Tibial artery (tissue), 4 donors: ENCODE results near the gene DLG2.

Source experiments
- DNase-seq, 2 donors: peaks; one replicate each; pipeline ENCODE4 v3.0.0-alpha.2; 2019
- H3K27ac ChIP-seq, 2 donors: fragments of 200-600 bp; sonication (generic) in 1 of 2; 1 replicate in 1 of 2; 2 replicates in 1 of 2; pipeline ENCODE4 v1.5.1; 2018 to 2019; ENCODE audit warnings: mild to moderate bottlenecking in 1 of 2
- H3K27me3 ChIP-seq, 2 donors: fragments of 200-600 bp; sonication (generic) in 1 of 2; one replicate each; pipeline versions ENCODE4 v1.5.1 to v1.6.0; 2016 to 2019
- H3K36me3 ChIP-seq, 3 donors: fragments of 200-600 bp; sonication (generic) in 2 of 3; one replicate each; pipeline ENCODE4 v1.5.1; 2016 to 2019; ENCODE audit warnings: mild to moderate bottlenecking in 2 of 3
- H3K4me1 ChIP-seq, 4 donors: fragments of 200-600 bp; sonication (generic) in 2 of 4; 1 replicate in 3 of 4; 2 replicates in 1 of 4; pipeline ENCODE4 v1.5.1; 2016 to 2019
- H3K4me3 ChIP-seq, 2 donors: fragments of 200-600 bp; sonication (generic) in 1 of 2; 1 replicate in 1 of 2; 2 replicates in 1 of 2; pipeline ENCODE4 v1.5.1; 2018 to 2019; ENCODE audit warnings: mild to moderate bottlenecking in 2 of 2
- H3K9me3 ChIP-seq, 3 donors: fragments of 200-600 bp; sonication (generic) in 1 of 3; one replicate each; pipeline ENCODE4 v1.5.1; 2016 to 2019
- intact Hi-C: fragments of 100-400 bp; cut with DNase I; formaldehyde crosslinking; loops from one replicate; pipeline ENCODE4 v1.15.0; 2023; ENCODE audit warnings: low total_unique reads
- TF ChIP-seq, protein P1 (sequence below), 2 experiments: fragments of 200-600 bp in 1 of 2; fragments of 450-650 bp in 1 of 2; IDR thresholded peaks; one replicate each; pipeline ENCODE4 v1.5.1; 2017 to 2019; ENCODE audit warnings: antibody characterized with exemption in 2 of 2, mild to moderate bottlenecking in 1 of 2, moderate library complexity in 1 of 2

Gene DLG2

GRCh38 chr11:83840326-83840725, 1786.8 kb downstream of the DLG2 start:
- TF ChIP-seq, protein P1, sequence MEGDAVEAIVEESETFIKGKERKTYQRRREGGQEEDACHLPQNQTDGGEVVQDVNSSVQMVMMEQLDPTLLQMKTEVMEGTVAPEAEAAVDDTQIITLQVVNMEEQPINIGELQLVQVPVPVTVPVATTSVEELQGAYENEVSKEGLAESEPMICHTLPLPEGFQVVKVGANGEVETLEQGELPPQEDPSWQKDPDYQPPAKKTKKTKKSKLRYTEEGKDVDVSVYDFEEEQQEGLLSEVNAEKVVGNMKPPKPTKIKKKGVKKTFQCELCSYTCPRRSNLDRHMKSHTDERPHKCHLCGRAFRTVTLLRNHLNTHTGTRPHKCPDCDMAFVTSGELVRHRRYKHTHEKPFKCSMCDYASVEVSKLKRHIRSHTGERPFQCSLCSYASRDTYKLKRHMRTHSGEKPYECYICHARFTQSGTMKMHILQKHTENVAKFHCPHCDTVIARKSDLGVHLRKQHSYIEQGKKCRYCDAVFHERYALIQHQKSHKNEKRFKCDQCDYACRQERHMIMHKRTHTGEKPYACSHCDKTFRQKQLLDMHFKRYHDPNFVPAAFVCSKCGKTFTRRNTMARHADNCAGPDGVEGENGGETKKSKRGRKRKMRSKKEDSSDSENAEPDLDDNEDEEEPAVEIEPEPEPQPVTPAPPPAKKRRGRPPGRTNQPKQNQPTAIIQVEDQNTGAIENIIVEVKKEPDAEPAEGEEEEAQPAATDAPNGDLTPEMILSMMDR (IDR thresholded peaks at IDR 0.05) = no peak
- no peak overlapping the region for H3K27ac ChIP-seq
- peaks cover 0 to 6% (median 0%) of the 10 kb centered on the region in 4 donors for H3K4me1 ChIP-seq
- H3K36me3 ChIP-seq = no peaks in the 10 kb centered on the region
- DNase-seq = no peak
- no peaks in the 10 kb centered on the region for H3K9me3 ChIP-seq
- no peaks in the 10 kb centered on the region for H3K27me3 ChIP-seq
- no peak overlapping the region for H3K4me3 ChIP-seq
- intact Hi-C loops = no loop called here

GRCh38 chr11:83836883-83837654, 1790.1 kb downstream of the DLG2 start:
- Histone ChIP-seq H3K4me3 (no peak overlapping the region), H3K36me3 (no peaks in the 10 kb centered on the region), H3K27ac (no peak overlapping the region), H3K27me3 (no peaks in the 10 kb centered on the region), H3K9me3 (no peaks in the 10 kb centered on the region), H3K4me1 (peaks cover 0 to 6% (median 0%) of the 10 kb centered on the region in 4 donors)
- TF ChIP-seq, protein P1 (IDR thresholded peaks at IDR 0.05) = peak; percentile 56 to 69
- DNase-seq = peak in 1 of 2 donors; percentile 25
- intact Hi-C loops = loop anchor here (10.0 kb wide), 1 partner anchor 688 kb away; no protein-coding TSS in a partner anchor

DNA sequence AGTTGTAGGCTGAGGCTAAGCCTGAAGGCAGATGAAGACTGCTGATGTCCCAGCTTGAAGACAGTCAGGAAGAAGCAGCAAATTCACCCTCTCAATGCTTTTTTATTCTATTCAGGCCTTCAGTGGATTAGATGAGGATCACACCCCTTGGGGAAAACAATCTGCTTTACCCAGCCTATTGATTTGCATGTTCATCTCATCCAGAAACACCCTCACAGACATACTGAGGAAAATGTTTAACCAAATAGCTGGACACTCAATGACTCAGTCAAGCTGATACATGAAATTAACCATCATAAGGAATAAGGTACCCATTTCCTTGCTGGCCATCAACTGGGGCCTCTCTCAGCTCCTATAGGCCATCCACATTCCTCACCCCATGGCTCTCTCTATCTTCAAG, 1791.1 kb downstream of the DLG2 start:
- Histone ChIP-seq H3K27ac (no peak overlapping the region), H3K4me1 (peaks cover 0 to 6% (median 0%) of the 10 kb centered on the region in 4 donors), H3K36me3 (no peaks in the 10 kb centered on the region), H3K27me3 (no peaks in the 10 kb centered on the region), H3K9me3 (no peaks in the 10 kb centered on the region), H3K4me3 (no peak overlapping the region)
- no peak for DNase-seq
- TF ChIP-seq, protein P1 (IDR thresholded peaks at IDR 0.05) = no peak
- intact Hi-C loops = loop anchor here (10.0 kb wide), 1 partner anchor 689 kb away; no protein-coding TSS in a partner anchor

- Histone ChIP-seq H3K4me3 (no peak overlapping the region), H3K4me1 (peaks cover 0 to 6% (median 0%) of the 10 kb centered on the region in 4 donors), H3K27ac (no peak overlapping the region), H3K27me3 (no peaks in the 10 kb centered on the region), H3K36me3 (no peaks in the 10 kb centered on the region), H3K9me3 (no peaks in the 10 kb centered on the region)
- TF ChIP-seq, protein P1 (IDR thresholded peaks at IDR 0.05) = no peak
- intact Hi-C loops = loop anchor here (10.0 kb wide), 1 partner anchor 689 kb away; no protein-coding TSS in a partner anchor
- DNase-seq = no peak
These were observed 1791.7 kb downstream of the DLG2 start for GRCh38 chr11:83835423-83835822.

DNA sequence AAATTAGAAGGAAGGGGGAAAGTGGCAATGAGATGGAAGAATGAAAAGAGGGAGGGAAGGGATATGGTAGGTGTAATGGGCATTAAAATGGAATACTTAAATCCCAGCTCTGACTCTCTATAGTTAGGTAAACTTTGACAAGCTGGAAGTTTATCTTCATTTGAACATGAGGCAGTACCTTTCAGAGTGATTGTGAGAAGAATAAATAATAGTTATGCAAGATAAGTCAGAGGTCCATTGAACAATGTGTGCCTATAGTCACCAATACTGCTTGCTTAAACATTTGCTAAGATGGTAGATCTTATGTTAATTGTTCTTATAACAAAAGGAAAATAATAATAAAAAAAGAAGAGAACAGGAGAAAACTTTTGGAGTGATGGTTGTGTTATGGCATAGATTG, 1795.2 kb downstream of the DLG2 start:
- H3K4me1 ChIP-seq = peaks cover 0 to 2% (median 0%) of the 10 kb centered on the region in 4 donors
- H3K27ac ChIP-seq = no peak overlapping the region
- no peaks in the 10 kb centered on the region for H3K27me3 ChIP-seq
- DNase-seq = no peak
- H3K9me3 ChIP-seq = no peaks in the 10 kb centered on the region
- TF ChIP-seq, protein P1 (IDR thresholded peaks at IDR 0.05) = no peak
- H3K4me3 ChIP-seq = no peak overlapping the region
- H3K36me3 ChIP-seq = no peaks in the 10 kb centered on the region
- intact Hi-C loops = loop anchor here (10.0 kb wide), 1 partner anchor 693 kb away; no protein-coding TSS in a partner anchor
